GM12801 (cell line): ENCODE measurements around the gene TYK2.

Experiments used
- CTCF ChIP-seq: IDR thresholded peaks from one replicate; pipeline ENCODE4 v1.5.1; 2011; ENCODE audit warnings: control low read depth; ENCODE audit not compliant: insufficient read length; ENCODE audit errors: extremely low read depth

Gene TYK2

GRCh38 chr19:10344780-10345179 is 35.6 kb downstream of the TYK2 start:
- no peak for TF ChIP-seq CTCF

- TF ChIP-seq CTCF = no peak
Measured at GRCh38 chr19:10343495-10343894, 36.9 kb downstream of the TYK2 start.

- TF ChIP-seq CTCF = no peak
Measured at GRCh38 chr19:10339977-10340376, 40.4 kb downstream of the TYK2 start.

GRCh38 chr19:10339380-10339960 is 40.9 kb downstream of the TYK2 start, which contains the start of gene ICAM3:
TSS of gene ICAM3 (minus strand) at chr19:10339624. CDS start at chr19:10339614, 10 bp downstream.
- no peak for TF ChIP-seq CTCF

- no peak for TF ChIP-seq CTCF
Measured at GRCh38 chr19:10338940-10339339, 41.4 kb downstream of the TYK2 start.

- TF ChIP-seq CTCF = no peak
Measured at GRCh38 chr19:10335352-10335985, 44.9 kb downstream of the TYK2 start.

GRCh38 chr19:10334588-10335351 is 45.6 kb downstream of the TYK2 start:
- no peak for TF ChIP-seq CTCF
